Measurements from ENCODE around the gene RFX3.

DNA sequence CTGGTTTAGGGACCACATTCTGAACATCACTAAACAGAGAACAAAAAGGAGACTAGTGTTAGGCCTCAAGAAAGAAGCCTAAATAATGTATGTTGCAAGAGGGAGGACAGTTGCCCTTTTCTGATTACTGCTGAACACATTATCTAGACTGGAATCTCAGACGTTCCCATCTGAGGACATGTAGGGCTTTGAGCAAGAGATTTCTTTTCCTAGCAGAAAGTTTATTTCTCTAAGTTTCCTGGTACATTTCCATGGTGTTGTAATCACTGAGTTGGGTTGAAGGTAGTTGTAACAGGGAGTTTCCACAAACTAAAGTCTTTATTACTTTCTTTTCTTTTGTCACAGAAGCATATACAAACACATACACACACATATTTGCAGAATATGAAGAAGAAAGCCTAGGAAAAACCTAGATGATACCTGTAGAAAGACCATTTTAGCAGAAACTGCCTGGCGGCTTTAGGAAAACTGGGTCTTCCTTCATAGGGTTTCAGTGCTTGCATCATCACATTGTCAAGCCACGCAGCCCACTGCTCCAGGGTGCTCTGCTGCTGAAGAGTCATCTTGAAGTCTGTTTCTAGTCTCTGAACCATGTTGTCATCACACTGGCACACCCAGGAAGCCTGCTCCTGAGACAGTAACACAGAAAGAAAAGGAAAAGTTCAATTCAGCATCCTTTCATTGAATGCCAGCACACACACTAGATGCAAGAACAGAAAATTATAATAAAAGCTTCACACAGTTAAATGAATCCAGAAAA is 269.1 kb downstream of the RFX3 start:
- TF ChIP-seq, protein P1, sequence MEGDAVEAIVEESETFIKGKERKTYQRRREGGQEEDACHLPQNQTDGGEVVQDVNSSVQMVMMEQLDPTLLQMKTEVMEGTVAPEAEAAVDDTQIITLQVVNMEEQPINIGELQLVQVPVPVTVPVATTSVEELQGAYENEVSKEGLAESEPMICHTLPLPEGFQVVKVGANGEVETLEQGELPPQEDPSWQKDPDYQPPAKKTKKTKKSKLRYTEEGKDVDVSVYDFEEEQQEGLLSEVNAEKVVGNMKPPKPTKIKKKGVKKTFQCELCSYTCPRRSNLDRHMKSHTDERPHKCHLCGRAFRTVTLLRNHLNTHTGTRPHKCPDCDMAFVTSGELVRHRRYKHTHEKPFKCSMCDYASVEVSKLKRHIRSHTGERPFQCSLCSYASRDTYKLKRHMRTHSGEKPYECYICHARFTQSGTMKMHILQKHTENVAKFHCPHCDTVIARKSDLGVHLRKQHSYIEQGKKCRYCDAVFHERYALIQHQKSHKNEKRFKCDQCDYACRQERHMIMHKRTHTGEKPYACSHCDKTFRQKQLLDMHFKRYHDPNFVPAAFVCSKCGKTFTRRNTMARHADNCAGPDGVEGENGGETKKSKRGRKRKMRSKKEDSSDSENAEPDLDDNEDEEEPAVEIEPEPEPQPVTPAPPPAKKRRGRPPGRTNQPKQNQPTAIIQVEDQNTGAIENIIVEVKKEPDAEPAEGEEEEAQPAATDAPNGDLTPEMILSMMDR (IDR thresholded peaks at IDR 0.05), result no peak
- no peak for TF ChIP-seq POLR2A (IDR thresholded peaks at IDR 0.05)

All from adrenal gland (tissue), 5 donors.